ENCODE data around the gene HADHA. TPM values are rescaled to one million over a fixed set of nuclear protein-coding genes. Genes with fewer than 3 reads are reported as not detected.
A peak's percentile ranks its signal among the peaks of the same experiment; 100 is the strongest.

Gene HADHA
- total RNA-seq, 4 donors from 2014 or later, result 93.8 to 151 (median 110) TPM

GRCh38 chr2:26185304-26185928, 59.0 kb downstream of the HADHA start:
- H3K36me3 ChIP-seq, result no peaks in the 10 kb centered on the region
- intact Hi-C loops (cut with DNase I; ENCODE audit: low total_unique reads), result loop anchor here (10.0 kb wide), 1 partner anchor 201 kb away; the partner anchor contains the start of gene KIF3C
- H3K27me3 ChIP-seq, result no peaks in the 10 kb centered on the region
- H3K9me3 ChIP-seq, result no peaks in the 10 kb centered on the region
- no peak for DNase-seq
- H3K4me1 ChIP-seq, result no peaks in the 10 kb centered on the region
- peak overlapping the region; percentile 64 to 78 for H3K27ac ChIP-seq
- TF ChIP-seq POLR2A (IDR thresholded peaks at IDR 0.05) (no peak), CTCF (IDR thresholded peaks at IDR 0.05) (no peak)
- H3K4me3 ChIP-seq, result peak overlapping the region; percentile 43 to 56

DNA sequence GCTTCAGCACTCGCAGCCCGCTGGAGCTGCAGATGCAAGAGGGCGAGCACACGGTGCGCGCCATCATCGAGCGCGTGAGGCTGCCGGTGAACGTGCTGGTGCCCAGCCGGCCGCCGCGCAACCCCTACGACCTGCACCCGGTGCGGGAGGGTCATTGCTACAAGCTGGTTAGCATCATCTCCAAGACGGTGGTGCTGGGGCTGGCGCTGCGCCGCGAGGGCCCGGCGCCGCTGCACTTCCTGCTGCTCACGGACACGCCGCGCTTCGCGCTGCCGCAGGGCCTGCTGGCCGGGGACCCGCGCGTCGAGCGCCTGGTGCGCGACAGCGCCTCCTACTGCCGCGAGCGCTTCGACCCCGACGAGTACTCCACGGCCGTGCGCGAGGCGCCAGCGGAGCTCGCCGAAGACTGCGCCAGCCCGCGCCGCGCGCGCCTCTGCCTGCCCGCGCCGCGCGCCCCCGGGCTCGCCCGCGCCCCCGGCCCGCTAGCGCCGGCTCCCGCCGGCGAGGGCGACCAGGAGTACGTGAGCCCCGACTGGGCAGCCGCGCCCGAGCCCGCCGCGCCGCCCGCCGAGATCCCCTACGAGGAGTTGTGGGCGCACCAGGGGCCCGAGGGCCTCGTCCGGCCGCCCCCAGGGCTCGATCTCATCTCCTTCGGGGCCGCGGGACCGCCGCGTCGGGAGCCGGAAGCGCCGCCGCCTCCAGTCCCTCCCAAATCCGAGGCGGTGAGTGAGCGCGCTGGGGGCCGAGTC, 59.7 kb downstream of the HADHA start:
- Histone ChIP-seq H3K36me3 (no peaks in the 10 kb centered on the region), H3K9me3 (no peaks in the 10 kb centered on the region), H3K4me1 (no peaks in the 10 kb centered on the region), H3K4me3 (peak overlapping the region; percentile 43 to 56), H3K27ac (peak overlapping the region; percentile 64 to 78), H3K27me3 (no peaks in the 10 kb centered on the region)
- peak; percentile 77 to 90 for DNase-seq
- TF ChIP-seq POLR2A (IDR thresholded peaks at IDR 0.05) (peak in 1 of 2 donors; percentile 20), CTCF (IDR thresholded peaks at IDR 0.05) (peak; percentile 24 to 91 (median 79))
- intact Hi-C loops (cut with DNase I; ENCODE audit: low total_unique reads), result loop anchor here (10.0 kb wide), 1 partner anchor 200 kb away; the partner anchor contains the start of gene KIF3C

DNA sequence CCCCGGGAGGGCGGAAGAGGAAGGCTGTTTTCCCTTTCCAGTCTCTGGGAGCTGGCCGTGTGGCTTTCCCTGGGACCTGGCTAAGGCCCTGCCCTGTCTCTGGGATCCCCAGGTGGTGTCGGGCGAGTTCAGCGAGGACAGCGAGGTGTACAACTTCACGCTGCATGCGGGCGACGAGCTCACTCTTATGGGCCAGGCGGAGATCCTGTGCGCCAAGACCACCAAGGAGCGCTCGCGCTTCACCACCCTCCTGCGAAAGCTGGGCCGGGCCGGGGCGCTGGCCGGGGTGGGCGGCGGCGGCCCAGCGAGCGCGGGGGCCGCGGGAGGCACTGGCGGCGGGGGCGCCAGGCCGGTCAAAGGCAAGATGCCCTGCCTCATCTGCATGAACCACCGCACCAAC, 60.3 kb downstream of the HADHA start:
- no peak for DNase-seq
- TF ChIP-seq CTCF (IDR thresholded peaks at IDR 0.05) (no peak), POLR2A (IDR thresholded peaks at IDR 0.05) (no peak)
- Histone ChIP-seq H3K4me1 (no peaks in the 10 kb centered on the region), H3K36me3 (no peaks in the 10 kb centered on the region), H3K9me3 (no peaks in the 10 kb centered on the region), H3K27ac (peak overlapping the region; percentile 57 to 64), H3K4me3 (peak overlapping the region; percentile 36 to 56), H3K27me3 (no peaks in the 10 kb centered on the region)
- intact Hi-C loops (cut with DNase I; ENCODE audit: low total_unique reads), result loop anchor here (10.0 kb wide), 1 partner anchor 199 kb away; the partner anchor contains the start of gene KIF3C

DNA sequence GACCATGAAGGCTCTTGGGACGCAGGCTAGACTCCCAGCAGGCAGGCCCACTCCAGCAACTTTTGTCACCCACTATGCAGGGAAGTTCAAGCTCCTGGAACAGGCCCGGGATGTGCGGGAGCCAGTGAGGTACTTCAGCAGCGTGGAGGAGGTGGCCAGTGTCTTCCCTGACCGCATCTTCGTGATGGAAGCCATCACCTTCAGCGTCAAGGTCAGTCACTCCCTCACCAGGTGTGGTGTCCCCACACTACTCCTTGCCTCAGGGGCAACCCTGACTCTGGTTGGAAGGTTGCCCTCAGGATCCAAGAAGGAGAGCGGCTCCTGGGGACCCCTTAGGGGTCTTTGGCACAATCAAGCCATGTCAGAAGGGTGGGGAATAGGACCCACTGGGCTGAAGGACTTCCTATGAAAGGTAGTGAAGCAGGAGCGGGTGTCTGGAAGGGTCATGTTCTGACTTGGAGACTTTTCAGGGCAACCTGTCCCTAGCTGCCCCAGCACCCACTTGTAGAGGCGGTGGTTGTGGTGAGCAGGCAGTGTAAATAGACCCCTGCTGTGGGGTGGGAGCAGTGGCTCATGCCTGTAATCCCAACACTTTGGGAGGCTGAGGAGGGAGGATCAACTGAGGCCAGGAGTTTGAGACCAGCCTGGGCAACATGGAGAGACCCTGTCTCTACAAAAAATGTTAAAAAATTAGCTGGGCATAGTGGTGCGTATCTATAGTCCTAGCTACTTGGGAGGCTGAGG, 61.4 kb downstream of the HADHA start:
- no peaks in the 10 kb centered on the region for H3K27me3 ChIP-seq
- H3K9me3 ChIP-seq, result no peaks in the 10 kb centered on the region
- intact Hi-C loops (cut with DNase I; ENCODE audit: low total_unique reads), result loop anchor here (10.0 kb wide), 1 partner anchor 198 kb away; the partner anchor contains the start of gene KIF3C
- DNase-seq, result no peak
- no peak overlapping the region for H3K27ac ChIP-seq
- H3K4me3 ChIP-seq, result no peak overlapping the region
- H3K36me3 ChIP-seq, result no peaks in the 10 kb centered on the region
- no peak for TF ChIP-seq POLR2A (IDR thresholded peaks at IDR 0.05)
- no peak for TF ChIP-seq CTCF (IDR thresholded peaks at IDR 0.05)
- no peaks in the 10 kb centered on the region for H3K4me1 ChIP-seq
